ENCODE results near the gene MRPS27. TPM values are rescaled to one million over a fixed set of nuclear protein-coding genes. Genes with fewer than 3 reads are reported as not detected.
"Not testable (repeated sequence)": the region's sequence is repeated elsewhere in the genome, so short reads cannot be mapped to it uniquely, and the experiment has no call there.

MRPS27 gene
- polyA plus RNA-seq, 2 of the 4 experiments (the other 2 are of a cell fraction) = 81.0 to 141 TPM

- Histone ChIP-seq H3K27ac (no peak overlapping the region), H3K4me3 (no peak overlapping the region), H3K4me1 (peaks cover 5% of the 10 kb centered on the region; the same call in 1 of the 3 replicates), H3K9me3 (no peaks in the 10 kb centered on the region), H3K4me2 (no peak overlapping the region)
- 94% methylated on average over 6 of the region's 6 CpGs for WGBS (ENCODE audit: missing lambda C conversion rate)
- ATAC-seq = no peak; a peak in 1 of 6 replicates
- ChIA-PET POLR2A (no interaction called here), CTCF (no interaction called here)
- TF ChIP-seq FOXS1 (CRISPR knock-in tag; IDR thresholded peaks at IDR 0.05) = no peak
- TF ChIP-seq CHD4 (IDR thresholded peaks at IDR 0.05; ENCODE audit: borderline replicate concordance) = no peak
- no peak for FAIRE-seq
- DNase-seq (ENCODE audit: low read depth in 1 of 2, low spot score in 1 of 2) = no peak
Observed at GRCh38 chr5:72171667-72172066, 148.4 kb downstream of the MRPS27 start.

DNA sequence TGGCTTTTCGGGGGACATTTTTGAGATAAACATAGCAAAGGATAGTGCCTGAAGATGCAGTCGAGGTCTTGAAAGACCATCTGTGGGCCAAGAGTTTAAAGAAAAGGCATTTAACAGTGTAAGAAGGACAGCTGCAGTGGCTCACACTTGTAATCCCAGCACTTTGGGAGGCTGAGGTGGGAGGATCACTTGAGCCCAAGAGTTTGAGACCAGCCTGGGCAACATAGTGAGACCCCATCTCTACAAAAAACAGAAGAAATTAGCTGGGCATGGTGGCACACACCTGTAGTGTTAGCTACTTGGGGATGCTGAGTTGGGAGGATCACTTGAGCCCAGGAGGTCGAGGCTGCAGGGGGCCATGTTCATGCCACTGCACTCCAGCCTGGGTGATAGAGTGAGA, 148.9 kb downstream of the MRPS27 start:
- H3K4me1 ChIP-seq; H3K9me3 ChIP-seq; H3K27ac ChIP-seq; FAIRE-seq; DNase-seq (ENCODE audit: low read depth in 1 of 2, low spot score in 1 of 2); POLR2A ChIA-PET; H3K4me2 ChIP-seq; ATAC-seq; H3K4me3 ChIP-seq; CTCF ChIA-PET: not testable (repeated sequence)
- 85% methylated on average over 3 of the region's 3 CpGs for WGBS (ENCODE audit: missing lambda C conversion rate)

GRCh38 chr5:72170101-72170500, 149.9 kb downstream of the MRPS27 start:
- no peaks in the 10 kb centered on the region for H3K9me3 ChIP-seq
- no peak for TF ChIP-seq NPAS2 (CRISPR knock-in tag; IDR thresholded peaks at IDR 0.05; ENCODE audit: borderline replicate concordance)
- TF ChIP-seq MAFK (IDR thresholded peaks at IDR 0.05; ENCODE audit: partially characterized antibody) = peak; percentile 2
- 0 out of 3 replicates have a peak, but pooled peaks cover 2% of the 10 kb centered on the region for H3K4me1 ChIP-seq
- POLR2A ChIA-PET = no interaction called here
- FAIRE-seq (no peak), ATAC-seq (no peak), DNase-seq (ENCODE audit: low read depth in 1 of 2, low spot score in 1 of 2) (no peak)
- CTCF ChIA-PET = interaction anchor here (0.8 to 1.3 kb wide), 4 partner anchors 10 to 149 kb away, joined by 3 to 4 read pairs (median 3); no protein-coding TSS in a partner anchor
- H3K4me3 ChIP-seq = no peak overlapping the region
- H3K27ac ChIP-seq = no peak overlapping the region
- 82% methylated on average over 2 of the region's 2 CpGs for WGBS (ENCODE audit: missing lambda C conversion rate)
- H3K4me2 ChIP-seq = no peak overlapping the region

Small RNA genes lying within 50 kb of the gene (small RNA-seq; reads per million reads assigned to genes)
- gene MIR4803 = 0 to 5.6 (median 2.8) reads per million in 6 experiments
- gene RN7SL153P = 0 reads per million in 6 experiments

Other genes starting within 250 kb of the MRPS27 start
- gene MAP1B, start 212.8 kb downstream of the MRPS27 start, polyA plus RNA-seq (2011; rRNA removed) = 73.0 and 93.0 TPM in 2 replicates
- gene MAP1B, start 212.8 kb downstream of the MRPS27 start, polyA plus RNA-seq (2017; fragmentation: RNase III; extraction: RNeasy Plus Mini Kit Qiagen cat#74134 plus additional on column Dnase treatment) = 37.1 to 49.1 TPM (median 40.2 TPM) in 3 replicates
- 26.5 and 31.1 TPM in 2 replicates for gene PTCD2, start 133 bp upstream of the MRPS27 start, polyA plus RNA-seq (2011; rRNA removed)
- gene PTCD2, start 133 bp upstream of the MRPS27 start, polyA plus RNA-seq (2017; fragmentation: RNase III; extraction: RNeasy Plus Mini Kit Qiagen cat#74134 plus additional on column Dnase treatment) = 12.6 to 14.4 TPM (median 13.2 TPM) in 3 replicates
- gene ZNF366, start 187.2 kb upstream of the MRPS27 start, polyA plus RNA-seq (2011; rRNA removed) = not detected in 2 replicates
- not detected in 3 replicates for gene ZNF366, start 187.2 kb upstream of the MRPS27 start, polyA plus RNA-seq (2017; fragmentation: RNase III; extraction: RNeasy Plus Mini Kit Qiagen cat#74134 plus additional on column Dnase treatment)